Neutrophil (primary cell): ENCODE results near the gene SLC4A1.

Source experiments
- H3K27ac ChIP-seq: fragments of 200-600 bp; sonication (generic); 2 replicates; pipeline ENCODE4 v1.5.1; 2016; ENCODE audit warnings: mild to moderate bottlenecking, moderate library complexity
- H3K27me3 ChIP-seq: fragments of 200-600 bp; sonication (generic); 2 replicates; pipeline ENCODE4 v1.6.0; 2016; ENCODE audit warnings: mild to moderate bottlenecking
- H3K36me3 ChIP-seq: fragments of 200-600 bp; sonication (generic); 2 replicates; pipeline ENCODE4 v1.5.1; 2017
- H3K4me1 ChIP-seq, 2 experiments: fragments of 200-600 bp in 1 of 2; sonication (generic) in 1 of 2; 1 replicate in 1 of 2; 2 replicates in 1 of 2; pipeline versions ENCODE4 v1.5.1 to v1.6.1; 2013 to 2016; ENCODE audit warnings: low read depth in 1 of 2, low read length in 1 of 2, mild to moderate bottlenecking in 1 of 2, moderate library complexity in 1 of 2; ENCODE audit not compliant: control insufficient read depth in 1 of 2, insufficient read depth in 1 of 2
- H3K4me3 ChIP-seq, 2 experiments: fragments of 200-600 bp in 1 of 2; sonication (generic) in 1 of 2; 1 replicate in 1 of 2; 2 replicates in 1 of 2; pipeline ENCODE4 v1.5.1; 2013 to 2016; ENCODE audit warnings: low read depth in 1 of 2, low read length in 1 of 2, mild to moderate bottlenecking in 1 of 2, moderate library complexity in 1 of 2
- H3K9me3 ChIP-seq: fragments of 200-600 bp; sonication (generic); 2 replicates; pipeline ENCODE4 v1.5.1; 2016
- TF ChIP-seq, protein P1 (sequence below): fragments of 200-600 bp; sonication (generic); IDR thresholded peaks from 2 replicates; pipeline ENCODE4 v1.5.1; 2016; ENCODE audit warnings: antibody characterized with exemption

The SLC4A1 gene

DNA sequence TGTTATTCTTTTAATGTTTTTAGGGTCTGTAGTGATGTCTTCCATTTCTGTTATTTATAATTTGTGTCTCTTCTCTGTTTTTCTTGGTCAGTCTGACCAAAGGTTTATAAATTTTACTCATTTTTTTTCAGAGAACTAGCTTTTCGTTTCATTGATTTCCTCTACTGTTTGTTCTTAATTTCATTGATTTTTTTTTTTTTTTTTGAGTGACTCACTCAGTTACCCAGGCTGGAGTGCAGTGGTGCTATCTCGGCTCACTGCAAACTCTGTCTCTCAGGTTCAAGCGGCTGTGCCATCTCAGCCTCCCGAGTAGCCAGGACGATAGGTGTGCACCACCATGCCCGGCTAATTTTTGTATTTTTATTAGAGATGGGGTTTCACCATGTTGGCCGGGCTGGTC is 35.9 kb downstream of the SLC4A1 start:
- TF ChIP-seq, protein P1, sequence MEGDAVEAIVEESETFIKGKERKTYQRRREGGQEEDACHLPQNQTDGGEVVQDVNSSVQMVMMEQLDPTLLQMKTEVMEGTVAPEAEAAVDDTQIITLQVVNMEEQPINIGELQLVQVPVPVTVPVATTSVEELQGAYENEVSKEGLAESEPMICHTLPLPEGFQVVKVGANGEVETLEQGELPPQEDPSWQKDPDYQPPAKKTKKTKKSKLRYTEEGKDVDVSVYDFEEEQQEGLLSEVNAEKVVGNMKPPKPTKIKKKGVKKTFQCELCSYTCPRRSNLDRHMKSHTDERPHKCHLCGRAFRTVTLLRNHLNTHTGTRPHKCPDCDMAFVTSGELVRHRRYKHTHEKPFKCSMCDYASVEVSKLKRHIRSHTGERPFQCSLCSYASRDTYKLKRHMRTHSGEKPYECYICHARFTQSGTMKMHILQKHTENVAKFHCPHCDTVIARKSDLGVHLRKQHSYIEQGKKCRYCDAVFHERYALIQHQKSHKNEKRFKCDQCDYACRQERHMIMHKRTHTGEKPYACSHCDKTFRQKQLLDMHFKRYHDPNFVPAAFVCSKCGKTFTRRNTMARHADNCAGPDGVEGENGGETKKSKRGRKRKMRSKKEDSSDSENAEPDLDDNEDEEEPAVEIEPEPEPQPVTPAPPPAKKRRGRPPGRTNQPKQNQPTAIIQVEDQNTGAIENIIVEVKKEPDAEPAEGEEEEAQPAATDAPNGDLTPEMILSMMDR: no peak

DNA sequence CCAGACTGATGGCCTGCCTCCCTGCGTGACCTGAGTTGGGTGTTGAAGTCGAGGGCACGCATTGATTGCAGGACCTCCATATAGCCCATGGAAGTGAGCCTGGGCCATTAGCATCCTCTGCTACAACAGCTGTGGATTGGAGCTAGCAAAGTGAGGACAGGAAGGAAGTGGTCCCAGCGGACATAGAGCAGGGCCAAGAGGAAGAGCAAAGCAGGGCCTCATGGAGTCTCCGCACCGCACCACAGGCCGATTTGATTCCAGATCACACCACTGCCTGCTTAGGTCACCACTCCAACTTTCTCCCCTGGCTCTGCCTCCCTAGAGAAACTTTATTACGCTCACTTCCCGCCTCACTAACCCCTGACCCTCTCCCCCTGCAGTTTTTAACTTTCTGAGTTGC is 37.8 kb downstream of the SLC4A1 start:
- no peaks in the 10 kb centered on the region for H3K9me3 ChIP-seq
- H3K27ac ChIP-seq: no peak overlapping the region
- TF ChIP-seq, protein P1: no peak
- H3K36me3 ChIP-seq: no peaks in the 10 kb centered on the region
- H3K4me1 ChIP-seq: no peaks in the 10 kb centered on the region
- H3K4me3 ChIP-seq: no peak overlapping the region
- no peaks in the 10 kb centered on the region for H3K27me3 ChIP-seq

More for the DNA sequence above, 35.9 kb downstream of the SLC4A1 start:
- no peak overlapping the region for H3K4me3 ChIP-seq
- H3K36me3 ChIP-seq: no peaks in the 10 kb centered on the region
- H3K27ac ChIP-seq: no peak overlapping the region
- H3K27me3 ChIP-seq: peaks cover 13% of the 10 kb centered on the region
- no peaks in the 10 kb centered on the region for H3K4me1 ChIP-seq
- no peaks in the 10 kb centered on the region for H3K9me3 ChIP-seq

DNA sequence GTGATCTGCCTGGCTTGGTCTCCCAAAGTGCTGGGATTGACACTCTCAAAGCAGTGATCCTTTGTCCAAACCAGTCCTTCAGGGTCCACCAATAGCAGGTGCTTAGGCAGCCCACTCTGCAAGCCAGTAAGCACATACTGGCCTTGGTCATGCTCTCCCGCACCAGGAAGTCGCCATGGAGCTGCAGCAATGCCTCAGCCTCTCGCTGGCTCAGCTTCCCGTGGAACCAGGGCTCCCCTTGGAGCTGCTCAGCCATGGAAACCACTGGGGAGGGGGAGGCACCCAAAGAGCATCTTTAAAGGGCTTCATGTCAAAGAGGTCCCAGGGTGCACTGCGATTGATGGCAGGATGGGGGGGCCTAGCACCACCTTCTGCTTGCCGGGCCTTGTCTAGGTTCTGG is 38.8 kb downstream of the SLC4A1 start:
- Histone ChIP-seq H3K27ac (no peak overlapping the region), H3K9me3 (no peaks in the 10 kb centered on the region), H3K36me3 (no peaks in the 10 kb centered on the region), H3K27me3 (peaks cover 5% of the 10 kb centered on the region), H3K4me3 (no peak overlapping the region), H3K4me1 (no peaks in the 10 kb centered on the region)
- TF ChIP-seq, protein P1: no peak

DNA sequence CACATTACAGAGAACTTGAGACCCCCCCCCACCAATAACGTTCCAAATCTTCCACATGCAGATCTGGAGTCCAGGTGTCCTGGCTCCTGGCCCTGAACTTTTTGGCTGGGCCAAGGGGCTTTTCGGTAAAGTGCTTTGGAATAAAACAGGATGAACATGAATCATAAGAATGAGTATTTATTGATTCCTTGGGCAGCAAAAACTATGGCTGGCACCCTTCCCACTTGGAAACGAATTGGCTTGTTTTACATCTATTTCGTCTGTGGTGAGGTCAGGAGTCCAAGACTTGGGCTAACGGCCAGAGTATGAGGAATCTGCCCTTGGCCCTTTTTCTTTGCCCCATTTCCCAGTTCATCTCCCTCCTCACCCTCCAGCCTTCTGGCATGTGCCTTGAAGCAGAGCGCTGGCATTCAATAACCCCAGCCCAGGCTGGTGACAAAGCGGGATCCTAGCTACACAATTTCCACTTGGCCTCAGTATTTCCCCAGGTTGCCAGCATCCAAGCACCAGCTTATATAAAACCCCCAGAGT is 44.3 kb downstream of the SLC4A1 start:
- peaks cover 14 to 15% of the 10 kb centered on the region in 2 experiments for H3K4me1 ChIP-seq
- TF ChIP-seq, protein P1: no peak
- no peaks in the 10 kb centered on the region for H3K9me3 ChIP-seq
- H3K27me3 ChIP-seq: peaks cover 29% of the 10 kb centered on the region
- H3K36me3 ChIP-seq: no peaks in the 10 kb centered on the region
- H3K4me3 ChIP-seq: no peak overlapping the region
- H3K27ac ChIP-seq: no peak overlapping the region

DNA sequence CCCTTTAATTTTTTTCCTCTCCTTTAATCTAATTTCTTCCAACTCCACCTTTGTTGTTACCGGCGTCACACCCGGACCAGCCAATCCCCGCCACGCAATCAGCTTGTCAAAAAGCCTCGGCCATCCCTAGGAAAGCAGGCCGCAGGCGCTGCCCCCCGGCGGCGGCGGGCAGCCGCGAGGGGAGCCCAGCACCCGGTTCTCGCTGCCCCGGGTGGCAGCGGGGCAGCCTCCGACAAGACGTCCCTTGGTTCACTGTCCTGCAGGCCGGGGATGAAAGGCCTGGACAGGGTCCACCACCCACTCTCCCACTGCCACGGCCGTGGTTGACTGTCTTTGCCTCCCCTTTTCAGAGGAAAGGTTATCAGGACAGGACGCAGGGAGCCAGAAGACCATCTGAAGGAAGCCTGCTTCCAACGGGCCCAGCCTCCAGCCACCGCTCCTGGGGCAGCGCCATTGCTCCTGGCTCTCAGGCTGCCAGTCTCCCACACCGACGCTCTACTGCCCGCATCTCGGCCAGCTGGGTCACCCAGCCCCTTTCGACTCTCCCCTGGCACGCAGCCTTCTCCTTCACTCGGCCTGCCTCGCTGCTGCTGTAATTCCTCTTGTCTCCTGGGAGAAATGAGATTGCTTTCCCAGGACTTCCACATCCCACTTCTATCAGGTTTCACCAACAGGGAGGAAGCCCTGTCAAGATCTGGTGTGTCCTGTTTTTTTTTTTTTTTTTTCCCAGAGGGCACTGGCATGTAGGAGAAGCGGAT is 45.6 kb downstream of the SLC4A1 start:
- Histone ChIP-seq H3K36me3 (peaks cover 3% of the 10 kb centered on the region), H3K4me3 (peak overlapping the region; percentile 72 to 78), H3K9me3 (no peaks in the 10 kb centered on the region), H3K4me1 (peaks cover 25 to 26% of the 10 kb centered on the region in 2 experiments), H3K27me3 (peaks cover 29% of the 10 kb centered on the region), H3K27ac (peak overlapping the region; percentile 97)
- TF ChIP-seq, protein P1: no peak
